Pancreas (tissue), 10 donors: ENCODE results near the gene WASL. TPM values are rescaled to one million over a fixed set of nuclear protein-coding genes. Genes with fewer than 3 reads are reported as not detected.

Experiments used
- ATAC-seq, 4 donors: fragments of 200-7000 bp; cut with Tn5 transposase; one replicate each; pipeline versions ENCODE4 v1.8.0 to v1.9.1; 2020; ENCODE audit warnings: mild to moderate bottlenecking in 4 of 4, moderate library complexity in 4 of 4
- DNase-seq, 6 donors: peaks; one replicate each; pipeline ENCODE4 v3.0.0-alpha.2; 2020
- FAIRE-seq: peaks from 2 replicates; lab custom pipeline; 2012; peaks lifted over from hg19 to GRCh38; lab: Jason Lieb, UNC
- H3K27ac ChIP-seq, 4 donors: fragments of 200-600 bp; sonication (generic); 1 replicate in 3 of 4; 2 replicates in 1 of 4; pipeline versions ENCODE4 v1.5.0 to v1.8.0; 2020
- H3K27me3 ChIP-seq, 4 donors: fragments of 200-600 bp; one replicate each; pipeline ENCODE4 v1.8.0; 2021
- H3K36me3 ChIP-seq, 3 donors: fragments of 200-600 bp; sonication (generic) in 1 of 3; one replicate each; pipeline versions ENCODE4 v1.5.0 to v1.8.0; 2020 to 2021
- H3K4me1 ChIP-seq, 3 donors: fragments of 200-600 bp; one replicate each; pipeline ENCODE4 v1.8.0; 2021
- H3K4me3 ChIP-seq, 4 donors: fragments of 200-600 bp; sonication (generic) in 2 of 4; one replicate each; pipeline versions ENCODE4 v1.5.0 to v1.8.0; 2020 to 2021
- H3K9me3 ChIP-seq, 4 donors: fragments of 200-600 bp; one replicate each; pipeline ENCODE4 v1.8.0; 2021
- WGBS, 2 donors: extraction: QIAGEN DNeasy Blood & Tissue Kit; methylation state at CpG; one replicate each; pipeline ENCODE4 v1.1.7; 2013; 5-methylcytosine and 5-hydroxymethylcytosine counted together
- intact Hi-C, 3 donors: fragments of 100-400 bp; cut with DNase I; formaldehyde crosslinking; loops; one replicate each; pipeline versions ENCODE4 v1.11.1 to v1.14.2; 2022
- polyA plus RNA-seq, 2 donors: library from polyadenylated mRNA; stranded (reverse); fragments of 200-250 nt; gene quantifications; one replicate each; pipeline ENCODE4 v1.2.3, GENCODE V29; 2013
- total RNA-seq, 6 donors: library from RNA; stranded (reverse); fragmentation: NEBNext Ultra II Directional in 4 of 6; extraction: Animal tissue kit (Norgen Biotek cat#: 25700) in 4 of 6; gene quantifications; one replicate each; pipeline versions ENCODE4 v1.2.1 to v1.2.4, GENCODE V29; 2021 to 2023
- TF ChIP-seq, protein P1 (sequence below), 4 donors: fragments of 200-600 bp; sonication (generic) in 3 of 4; IDR thresholded peaks; one replicate each; pipeline versions ENCODE4 v1.5.0 to v1.8.0; 2021; ENCODE audit warnings: antibody characterized with exemption in 4 of 4
- donor health status: healthy with polysubstance abuse.
- donor health status: DM: no; HTN: no; CAD: no; lungs with moderate emphysema.
- donor health status: DM: no; HTN: no; CAD: no.
- donor health status: control.
- donor health status: control.
- donor health status: Bipolar disorder and iron deficiency.
- donor health status: DM: yes; HTN: yes; CAD: no.
- donor health status: DM: no; HTN: no; CAD: no.
- donor health status: DM: no; HTN: no; CAD: no.
- donor health status: DM: yes; HTN: yes; CAD: no.

WASL gene
- total and polyA plus RNA-seq, 8 donors: 8.2 to 27.3 (median 16.0) TPM

DNA sequence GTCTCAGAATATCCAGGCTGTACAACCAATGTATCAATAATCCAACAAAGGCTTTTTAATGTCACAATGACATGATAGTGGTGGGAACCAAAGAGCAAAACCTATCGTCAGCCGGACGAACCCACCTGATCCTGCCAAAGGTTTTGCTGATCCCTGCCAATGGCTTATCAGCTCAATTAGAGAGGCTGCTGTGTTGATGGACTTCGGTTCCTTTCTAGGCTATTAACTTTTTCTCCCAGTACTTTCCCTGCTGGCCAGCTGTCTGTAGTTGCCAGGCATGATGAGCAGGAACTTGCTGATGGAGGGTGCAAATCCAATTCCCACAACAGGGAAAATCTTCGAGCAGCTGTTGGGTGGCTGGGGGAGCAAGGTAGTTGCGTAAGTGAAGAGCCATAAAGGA lies 90.8 kb downstream of the WASL start:
- no peaks in the 10 kb centered on the region for H3K36me3 ChIP-seq
- H3K27ac ChIP-seq: no peak overlapping the region
- no peak for FAIRE-seq
- peak in 1 of 4 donors; percentile 41 for ATAC-seq
- no peaks in the 10 kb centered on the region for H3K9me3 ChIP-seq
- TF ChIP-seq, protein P1, sequence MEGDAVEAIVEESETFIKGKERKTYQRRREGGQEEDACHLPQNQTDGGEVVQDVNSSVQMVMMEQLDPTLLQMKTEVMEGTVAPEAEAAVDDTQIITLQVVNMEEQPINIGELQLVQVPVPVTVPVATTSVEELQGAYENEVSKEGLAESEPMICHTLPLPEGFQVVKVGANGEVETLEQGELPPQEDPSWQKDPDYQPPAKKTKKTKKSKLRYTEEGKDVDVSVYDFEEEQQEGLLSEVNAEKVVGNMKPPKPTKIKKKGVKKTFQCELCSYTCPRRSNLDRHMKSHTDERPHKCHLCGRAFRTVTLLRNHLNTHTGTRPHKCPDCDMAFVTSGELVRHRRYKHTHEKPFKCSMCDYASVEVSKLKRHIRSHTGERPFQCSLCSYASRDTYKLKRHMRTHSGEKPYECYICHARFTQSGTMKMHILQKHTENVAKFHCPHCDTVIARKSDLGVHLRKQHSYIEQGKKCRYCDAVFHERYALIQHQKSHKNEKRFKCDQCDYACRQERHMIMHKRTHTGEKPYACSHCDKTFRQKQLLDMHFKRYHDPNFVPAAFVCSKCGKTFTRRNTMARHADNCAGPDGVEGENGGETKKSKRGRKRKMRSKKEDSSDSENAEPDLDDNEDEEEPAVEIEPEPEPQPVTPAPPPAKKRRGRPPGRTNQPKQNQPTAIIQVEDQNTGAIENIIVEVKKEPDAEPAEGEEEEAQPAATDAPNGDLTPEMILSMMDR (IDR thresholded peaks at IDR 0.05): no peak
- H3K4me3 ChIP-seq: no peak overlapping the region
- 81 to 86% methylated on average over 6 of the region's 6 CpGs for WGBS, 2 donors
- no peak for DNase-seq
- H3K4me1 ChIP-seq: no peaks in the 10 kb centered on the region
- H3K27me3 ChIP-seq: no peaks in the 10 kb centered on the region
- intact Hi-C loops: no loop called here

DNA sequence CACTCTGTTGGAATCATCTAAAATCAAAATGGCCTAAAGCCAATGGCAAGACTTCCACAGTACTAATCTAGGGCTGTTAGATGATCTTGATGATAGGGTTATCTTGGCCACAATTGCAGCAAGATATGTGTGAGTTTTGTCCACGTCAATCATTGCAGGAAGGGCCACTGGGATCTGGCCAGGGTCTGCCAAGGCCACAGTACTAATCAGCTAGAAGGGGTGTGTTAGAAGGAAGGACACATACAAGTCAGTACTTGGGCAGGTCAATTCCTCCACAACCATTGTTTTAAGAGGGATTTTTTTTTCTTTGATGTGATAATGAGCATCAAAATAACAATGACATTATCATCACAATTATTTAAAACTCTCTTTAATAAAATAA lies 91.5 kb downstream of the WASL start:
- intact Hi-C loops: no loop called here
- DNase-seq (no peak), ATAC-seq (no peak), FAIRE-seq (no peak)
- Histone ChIP-seq H3K9me3 (no peaks in the 10 kb centered on the region), H3K4me1 (no peaks in the 10 kb centered on the region), H3K4me3 (no peak overlapping the region), H3K36me3 (no peaks in the 10 kb centered on the region), H3K27me3 (no peaks in the 10 kb centered on the region), H3K27ac (no peak overlapping the region)
- 48% methylated on average over 1 of the region's 1 CpG for WGBS, 2 donors
- TF ChIP-seq, protein P1 (IDR thresholded peaks at IDR 0.05): no peak

DNA sequence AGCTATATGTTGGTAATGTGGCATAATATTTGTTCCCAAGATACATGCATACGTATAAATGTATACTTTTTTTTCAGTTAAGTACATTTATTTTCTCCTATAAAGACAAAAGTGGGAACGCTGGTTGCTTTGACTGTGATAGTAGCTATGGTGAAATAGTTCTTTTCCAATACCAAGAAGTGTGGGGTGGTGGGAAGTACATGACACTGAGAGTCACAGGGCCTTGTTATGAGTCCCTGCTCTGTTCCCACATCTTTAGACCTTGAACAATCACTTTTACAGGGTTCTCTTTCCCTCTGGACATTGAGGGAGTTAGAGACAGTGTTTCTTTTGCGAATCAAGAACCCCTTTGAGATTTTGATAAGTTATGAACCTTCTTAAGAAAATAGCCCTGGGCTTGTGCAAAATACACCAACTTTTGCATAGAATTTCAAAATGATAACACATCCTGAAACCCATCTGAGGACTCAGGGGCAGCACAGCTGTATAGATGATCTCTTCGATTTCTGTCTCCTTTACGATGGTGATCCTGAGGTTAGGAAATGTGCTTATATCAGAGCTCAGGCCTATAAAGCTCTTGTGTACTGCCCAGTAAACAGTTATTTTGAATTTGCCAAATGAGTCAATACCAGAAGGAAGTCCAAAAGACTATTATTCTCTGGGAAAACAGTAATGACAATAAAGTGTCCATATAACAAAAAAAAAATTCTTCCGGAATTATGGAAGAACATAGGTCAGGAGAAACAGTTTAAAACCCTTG lies 92.1 kb downstream of the WASL start:
- intact Hi-C loops: no loop called here
- DNase-seq (no peak), ATAC-seq (no peak), FAIRE-seq (no peak)
- Histone ChIP-seq H3K27me3 (no peaks in the 10 kb centered on the region), H3K9me3 (no peaks in the 10 kb centered on the region), H3K27ac (no peak overlapping the region), H3K4me3 (no peak overlapping the region), H3K4me1 (no peaks in the 10 kb centered on the region), H3K36me3 (no peaks in the 10 kb centered on the region)
- TF ChIP-seq, protein P1 (IDR thresholded peaks at IDR 0.05): no peak
- 91 to 95% methylated on average over 6 of the region's 6 CpGs for WGBS, 2 donors

DNA sequence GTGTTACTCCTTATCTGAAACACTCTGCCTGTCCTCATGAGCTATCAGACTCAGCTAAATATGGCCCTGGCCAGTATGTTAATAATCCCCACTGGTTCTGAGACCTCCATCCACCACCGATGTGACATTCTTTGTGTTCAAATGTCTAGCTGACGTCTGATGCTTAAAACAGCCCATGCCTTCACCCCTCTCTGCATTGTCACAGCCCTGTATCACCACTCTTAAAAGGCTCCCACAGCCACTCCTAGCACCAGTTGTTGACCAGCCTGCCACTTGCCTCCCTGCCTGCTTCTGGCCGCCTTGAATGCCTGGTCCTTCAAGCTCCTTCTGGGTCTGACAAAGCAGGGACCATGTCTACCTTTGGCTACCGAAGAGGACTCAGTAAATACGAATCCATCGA lies 93.2 kb downstream of the WASL start, which contains the start of gene LMOD2:
LMOD2 (plus strand) TSS at position 253 of the 400 bp plus-strand sequence; CDS start at position 351, 98 bp downstream.
- TF ChIP-seq, protein P1 (IDR thresholded peaks at IDR 0.05): no peak
- no peaks in the 10 kb centered on the region for H3K27me3 ChIP-seq
- H3K9me3 ChIP-seq: no peaks in the 10 kb centered on the region
- H3K4me1 ChIP-seq: no peaks in the 10 kb centered on the region
- no peak for ATAC-seq
- no peak for FAIRE-seq
- 78 to 95% methylated on average over 6 of the region's 6 CpGs for WGBS, 2 donors
- H3K4me3 ChIP-seq: no peak within 1 kb of the TSS
- intact Hi-C loops: no loop called here
- no peaks in the 10 kb centered on the region for H3K36me3 ChIP-seq
- H3K27ac ChIP-seq: no peak within 1 kb of the TSS
- DNase-seq: no peak

DNA sequence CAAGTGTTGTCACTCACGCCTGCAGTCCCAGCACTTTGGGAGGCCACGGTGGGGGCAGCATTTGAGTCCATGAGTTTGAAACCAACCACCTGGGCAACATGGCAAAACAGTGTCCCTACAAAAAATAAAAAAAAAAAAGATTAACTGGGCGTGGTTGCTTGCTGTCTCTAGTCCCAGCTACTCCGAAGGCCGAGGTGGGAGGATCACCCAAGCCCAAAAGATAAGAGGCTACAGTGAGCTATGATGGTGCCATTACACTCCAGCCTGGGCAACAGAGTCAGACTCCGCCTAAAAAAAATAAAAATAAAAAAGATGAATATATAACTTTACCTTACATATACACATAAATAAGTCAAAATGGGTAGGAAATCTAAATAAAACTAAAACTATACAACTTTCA lies 95.6 kb downstream of the WASL start:
- TF ChIP-seq, protein P1 (IDR thresholded peaks at IDR 0.05): no peak
- H3K4me1 ChIP-seq: no peaks in the 10 kb centered on the region
- intact Hi-C loops: no loop called here
- no peaks in the 10 kb centered on the region for H3K27me3 ChIP-seq
- H3K36me3 ChIP-seq: no peaks in the 10 kb centered on the region
- WGBS, 2 donors: 81 to 90% methylated on average over 6 of the region's 6 CpGs
- no peak for ATAC-seq
- no peaks in the 10 kb centered on the region for H3K9me3 ChIP-seq
- H3K27ac ChIP-seq: no peak overlapping the region
- FAIRE-seq: no peak
- no peak overlapping the region for H3K4me3 ChIP-seq
- no peak for DNase-seq
